ENCODE measurements around the gene HAPLN2.
A peak's percentile ranks its signal among the peaks of the same experiment; 100 is the strongest.
"Not testable (repeated sequence)": the region's sequence is repeated elsewhere in the genome, so short reads cannot be mapped to it uniquely, and the experiment has no call there.

HAPLN2 gene

GRCh38 chr1:156586323-156586722, 32.9 kb upstream of the HAPLN2 start:
- DNase-seq (ENCODE audit: low read depth) = no peak
- no peak overlapping the region for H3K4me3 ChIP-seq (ENCODE audit: low read length)
- no peak for TF ChIP-seq CTCF (conservative IDR thresholded peaks at IDR 0.05; ENCODE audit: low read depth, low read length)

GRCh38 chr1:156586892-156587477, 32.2 kb upstream of the HAPLN2 start:
- no peak for DNase-seq (ENCODE audit: low read depth)
- no peak for TF ChIP-seq CTCF (conservative IDR thresholded peaks at IDR 0.05; ENCODE audit: low read depth, low read length)
- H3K4me3 ChIP-seq (ENCODE audit: low read length) = no peak overlapping the region

GRCh38 chr1:156587927-156588326, 31.3 kb upstream of the HAPLN2 start:
- H3K4me3 ChIP-seq (ENCODE audit: low read length) = not testable (repeated sequence)

GRCh38 chr1:156589546-156589945, 29.7 kb upstream of the HAPLN2 start:
- TF ChIP-seq CTCF (conservative IDR thresholded peaks at IDR 0.05; ENCODE audit: low read depth, low read length) = no peak
- no peak for DNase-seq (ENCODE audit: low read depth)
- H3K4me3 ChIP-seq (ENCODE audit: low read length) = no peak overlapping the region

More at GRCh38 chr1:156587927-156588326, 31.3 kb upstream of the HAPLN2 start:
- not testable (repeated sequence) for DNase-seq (ENCODE audit: low read depth)

GRCh38 chr1:156590326-156591180, 28.7 kb upstream of the HAPLN2 start:
- peak overlapping the region; percentile 65 for H3K4me3 ChIP-seq (ENCODE audit: low read length)
- no peak for TF ChIP-seq CTCF (conservative IDR thresholded peaks at IDR 0.05; ENCODE audit: low read depth, low read length)
- DNase-seq (ENCODE audit: low read depth) = no peak

- TF ChIP-seq CTCF (conservative IDR thresholded peaks at IDR 0.05; ENCODE audit: low read depth, low read length) = no peak
- peak overlapping the region; percentile 65 for H3K4me3 ChIP-seq (ENCODE audit: low read length)
- DNase-seq (ENCODE audit: low read depth) = no peak
Observed at GRCh38 chr1:156591181-156591431, 28.1 kb upstream of the HAPLN2 start.

GRCh38 chr1:156591432-156592157, 27.6 kb upstream of the HAPLN2 start, which contains the start of gene NAXE:
NAXE (plus strand) TSS chr1:156591776; CDS start chr1:156591805, 29 bp downstream.
- DNase-seq (ENCODE audit: low read depth) = no peak
- H3K4me3 ChIP-seq (ENCODE audit: low read length) = peak within 1 kb of the TSS; percentile 65
- no peak for TF ChIP-seq CTCF (conservative IDR thresholded peaks at IDR 0.05; ENCODE audit: low read depth, low read length)
